ENCODE results near the gene GRK2. TPM values are rescaled to one million over a fixed set of nuclear protein-coding genes. Genes with fewer than 3 reads are reported as not detected.

Gene GRK2
- total RNA-seq, 1 donor: 33.2 TPM

- no peak overlapping the region for H3K4me3 ChIP-seq (ENCODE audit: low read depth, low read length)
- no peak for TF ChIP-seq CTCF (IDR thresholded peaks at IDR 0.05; ENCODE audit: insufficient read depth, low read depth, low read length)
- no peak for DNase-seq (ENCODE audit: low read depth)
Observed at GRCh38 chr11:67306769-67307544, 40.7 kb downstream of the GRK2 start.

- no peak for TF ChIP-seq CTCF (IDR thresholded peaks at IDR 0.05; ENCODE audit: insufficient read depth, low read depth, low read length)
- DNase-seq (ENCODE audit: low read depth): no peak
- no peak overlapping the region for H3K4me3 ChIP-seq (ENCODE audit: low read depth, low read length)
Observed at GRCh38 chr11:67307545-67308001, 41.3 kb downstream of the GRK2 start.

GRCh38 chr11:67308031-67308866 is 42.0 kb downstream of the GRK2 start:
- no peak for TF ChIP-seq CTCF (IDR thresholded peaks at IDR 0.05; ENCODE audit: insufficient read depth, low read depth, low read length)
- H3K4me3 ChIP-seq (ENCODE audit: low read depth, low read length): no peak overlapping the region
- no peak for DNase-seq (ENCODE audit: low read depth)

- no peak for TF ChIP-seq CTCF (IDR thresholded peaks at IDR 0.05; ENCODE audit: insufficient read depth, low read depth, low read length)
- no peak overlapping the region for H3K4me3 ChIP-seq (ENCODE audit: low read depth, low read length)
- no peak for DNase-seq (ENCODE audit: low read depth)
Observed at GRCh38 chr11:67309166-67309565, 42.9 kb downstream of the GRK2 start.

GRCh38 chr11:67309661-67310061 is 43.4 kb downstream of the GRK2 start:
- no peak for DNase-seq (ENCODE audit: low read depth)
- no peak for TF ChIP-seq CTCF (IDR thresholded peaks at IDR 0.05; ENCODE audit: insufficient read depth, low read depth, low read length)
- H3K4me3 ChIP-seq (ENCODE audit: low read depth, low read length): no peak overlapping the region

GRCh38 chr11:67310246-67311050 is 44.2 kb downstream of the GRK2 start:
- H3K4me3 ChIP-seq (ENCODE audit: low read depth, low read length): no peak overlapping the region
- no peak for TF ChIP-seq CTCF (IDR thresholded peaks at IDR 0.05; ENCODE audit: insufficient read depth, low read depth, low read length)
- DNase-seq (ENCODE audit: low read depth): no peak

Data from fibroblast of villous mesenchyme (primary cell).